HG03432 (cell line): ENCODE measurements around the gene MACF1.

Experiments used
- ATAC-seq: cut with Tn5 transposase; IDR thresholded peaks from one replicate; pipeline ENCODE4 v1.9.1; 2021; ENCODE audit warnings: mild to moderate bottlenecking, moderate library complexity; ENCODE audit not compliant: unreplicated experiment

Gene MACF1

GRCh38 chr1:39261712-39262221 is 57.3 kb downstream of the MACF1 start:
- no peak for ATAC-seq

GRCh38 chr1:39262802-39263201 is 58.3 kb downstream of the MACF1 start:
- ATAC-seq = no peak

- ATAC-seq = no peak
Observed at GRCh38 chr1:39266269-39266668, 61.8 kb downstream of the MACF1 start.

- no peak for ATAC-seq
Observed at GRCh38 chr1:39266792-39267191, 62.3 kb downstream of the MACF1 start.

- no peak for ATAC-seq
Observed at GRCh38 chr1:39268112-39268581, 63.7 kb downstream of the MACF1 start.

- no peak for ATAC-seq
Observed at GRCh38 chr1:39268906-39269305, 64.4 kb downstream of the MACF1 start.

GRCh38 chr1:39269349-39269748 is 64.9 kb downstream of the MACF1 start:
- no peak for ATAC-seq

GRCh38 chr1:39269791-39270342 is 65.4 kb downstream of the MACF1 start:
- peak; percentile 70 for ATAC-seq

GRCh38 chr1:39270368-39270767 is 65.9 kb downstream of the MACF1 start:
- no peak for ATAC-seq

GRCh38 chr1:39272027-39272797 is 67.7 kb downstream of the MACF1 start:
- ATAC-seq = peak; percentile 70

GRCh38 chr1:39272798-39273469 is 68.4 kb downstream of the MACF1 start:
- ATAC-seq = no peak

- no peak for ATAC-seq
Observed at GRCh38 chr1:39275836-39276507, 71.5 kb downstream of the MACF1 start.

GRCh38 chr1:39277879-39278278 is 73.4 kb downstream of the MACF1 start:
- no peak for ATAC-seq

GRCh38 chr1:39282537-39283216 is 78.2 kb downstream of the MACF1 start:
- no peak for ATAC-seq

GRCh38 chr1:39283858-39284257 is 79.4 kb downstream of the MACF1 start:
- ATAC-seq = no peak

- no peak for ATAC-seq
Observed at GRCh38 chr1:39287541-39287940, 83.0 kb downstream of the MACF1 start.

GRCh38 chr1:39288735-39289465 is 84.4 kb downstream of the MACF1 start:
- ATAC-seq = no peak

- ATAC-seq = no peak
Observed at GRCh38 chr1:39292401-39292800, 87.9 kb downstream of the MACF1 start.

- no peak for ATAC-seq
Observed at GRCh38 chr1:39293375-39294070, 89.0 kb downstream of the MACF1 start.
